H9 (cell line): Measurements from ENCODE around the gene ZNF469. TPM values are rescaled to one million over a fixed set of nuclear protein-coding genes. Genes with fewer than 3 reads are reported as not detected.

Experiments
- DNase-seq: peaks from one replicate; pipeline ENCODE4 v3.0.0-alpha.2; 2017
- H2AFZ ChIP-seq: one replicate; pipeline ENCODE4 v1.6.1; 2013; ENCODE audit warnings: mild to moderate bottlenecking, low read length, control low read depth, moderate library complexity
- H2AK5ac ChIP-seq: 2 replicates; pipeline ENCODE4 v1.6.1; 2013; ENCODE audit warnings: low read length, control low read depth, mixed read lengths; ENCODE audit not compliant: insufficient read length
- H2BK120ac ChIP-seq: one replicate; pipeline ENCODE4 v1.6.1; 2013; ENCODE audit warnings: low read depth, mild to moderate bottlenecking, low read length, control low read depth, inconsistent platforms; ENCODE audit not compliant: poor library complexity, severe bottlenecking
- H2BK12ac ChIP-seq: 2 replicates; pipeline ENCODE4 v1.6.1; 2013; ENCODE audit warnings: low read length, control low read depth, mixed read lengths, low read depth; ENCODE audit not compliant: insufficient read length
- H2BK15ac ChIP-seq: 2 replicates; pipeline ENCODE4 v1.6.1; 2013; ENCODE audit warnings: low read depth, low read length, control low read depth
- H2BK20ac ChIP-seq: one replicate; pipeline ENCODE4 v1.6.1; 2013; ENCODE audit warnings: low read depth, mild to moderate bottlenecking, low read length, control low read depth, inconsistent platforms; ENCODE audit not compliant: poor library complexity, severe bottlenecking
- H2BK5ac ChIP-seq: 2 replicates; pipeline ENCODE4 v1.6.1; 2013; ENCODE audit warnings: low read length, control low read depth, mixed read lengths; ENCODE audit not compliant: insufficient read length
- H3K14ac ChIP-seq: 2 replicates; pipeline ENCODE4 v1.6.1; 2013; ENCODE audit warnings: low read length, control low read depth; ENCODE audit not compliant: insufficient read depth
- H3K18ac ChIP-seq: 2 replicates; pipeline ENCODE4 v1.6.1; 2013; ENCODE audit warnings: low read depth, mild to moderate bottlenecking, mixed read lengths, low read length, control low read depth; ENCODE audit not compliant: insufficient read length
- H3K23ac ChIP-seq: 2 replicates; pipeline ENCODE4 v1.6.1; 2013; ENCODE audit warnings: low read length, control low read depth, mixed read lengths, low read depth; ENCODE audit not compliant: insufficient read length
- H3K23me2 ChIP-seq: 2 replicates; pipeline ENCODE4 v1.6.1; 2013; ENCODE audit warnings: low read depth, mild to moderate bottlenecking, mixed read lengths, low read length, control low read depth; ENCODE audit not compliant: insufficient read length, poor library complexity, severe bottlenecking
- H3K27ac ChIP-seq: 2 replicates; pipeline ENCODE4 v1.5.1; 2013; ENCODE audit warnings: low read length, control low read depth, mixed read lengths, low read depth; ENCODE audit not compliant: insufficient read length
- H3K27me3 ChIP-seq: 2 replicates; pipeline ENCODE4 v1.6.1; 2013; ENCODE audit warnings: low read length, control low read depth, inconsistent platforms; ENCODE audit not compliant: insufficient read depth
- H3K4ac ChIP-seq: 2 replicates; pipeline ENCODE4 v1.6.1; 2013; ENCODE audit warnings: low read depth, mild to moderate bottlenecking, control low read depth, inconsistent platforms, low read length, moderate library complexity
- H3K4me1 ChIP-seq: 2 replicates; pipeline ENCODE4 v1.6.1; 2013; ENCODE audit warnings: low read length, control low read depth, inconsistent platforms; ENCODE audit not compliant: insufficient read depth
- H3K4me2 ChIP-seq: 2 replicates; pipeline ENCODE4 v1.6.1; 2013; ENCODE audit warnings: low read length, control low read depth, mixed read lengths; ENCODE audit not compliant: insufficient read length, insufficient read depth
- H3K56ac ChIP-seq: 2 replicates; pipeline ENCODE4 v1.6.1; 2013; ENCODE audit warnings: low read depth, mild to moderate bottlenecking, mixed read lengths, low read length, control low read depth; ENCODE audit not compliant: insufficient read length
- H3K79me1 ChIP-seq: 2 replicates; pipeline ENCODE4 v1.6.1; 2013; ENCODE audit warnings: low read depth, mild to moderate bottlenecking, moderate library complexity, low read length, control low read depth, inconsistent platforms; ENCODE audit not compliant: insufficient read depth, poor library complexity, severe bottlenecking
- H3K79me2 ChIP-seq: 2 replicates; pipeline ENCODE4 v1.6.1; 2013; ENCODE audit warnings: low read length, control low read depth, inconsistent platforms; ENCODE audit not compliant: insufficient read depth
- H3K9ac ChIP-seq: 2 replicates; pipeline ENCODE4 v1.6.1; 2013; ENCODE audit warnings: low read length, control low read depth, mixed read lengths; ENCODE audit not compliant: insufficient read length; ENCODE audit errors: extremely low read depth
- H3K9me3 ChIP-seq: one replicate; pipeline ENCODE4 v1.6.1; 2013; ENCODE audit warnings: low read depth, low read length, inconsistent platforms; ENCODE audit not compliant: control insufficient read depth
- H3T11ph ChIP-seq: one replicate; pipeline ENCODE4 v1.6.1; 2013; ENCODE audit warnings: mild to moderate bottlenecking, low read length, control low read depth, inconsistent platforms
- H4K20me1 ChIP-seq: one replicate; pipeline ENCODE4 v1.6.1; 2013; ENCODE audit not compliant: control insufficient read depth, insufficient read length, insufficient read depth
- H4K5ac ChIP-seq: 2 replicates; pipeline ENCODE4 v1.6.1; 2013; ENCODE audit warnings: low read depth, mild to moderate bottlenecking, mixed read lengths, low read length, control low read depth; ENCODE audit not compliant: insufficient read length
- H4K8ac ChIP-seq: replicated peaks from 2 replicates; pipeline ENCODE4 v1.6.1; 2013; ENCODE audit warnings: low read length, control low read depth, mixed read lengths, low read depth; ENCODE audit not compliant: insufficient read length
- H4K91ac ChIP-seq: 2 replicates; pipeline ENCODE4 v1.6.1; 2013; ENCODE audit warnings: low read depth, mild to moderate bottlenecking, moderate library complexity, mixed read lengths, low read length, control low read depth; ENCODE audit not compliant: insufficient read length
- H3K27ac Mint-ChIP-seq, 3 experiments: 2 replicates in 2 of 3; 3 replicates in 1 of 3; pipeline ENCODE4 v1.8.0; 2020 to 2021; ENCODE audit warnings: mixed read lengths in 3 of 3, mild to moderate bottlenecking in 1 of 3, moderate library complexity in 1 of 3
- H3K27me3 Mint-ChIP-seq: 2 replicates; pipeline ENCODE4 v1.8.0; 2021; ENCODE audit warnings: low read depth, mild to moderate bottlenecking, moderate library complexity, mixed read lengths
- H3K36me3 Mint-ChIP-seq, 3 experiments: 2 replicates in 2 of 3; 3 replicates in 1 of 3; pipeline ENCODE4 v1.8.0; 2020 to 2021; ENCODE audit warnings: low read depth in 3 of 3, mixed read lengths in 3 of 3; ENCODE audit not compliant: insufficient read depth in 1 of 3
- H3K4me1 Mint-ChIP-seq, 2 experiments: 2 replicates each; pipeline ENCODE4 v1.8.0; 2020; ENCODE audit warnings: mixed read lengths in 2 of 2
- H3K4me3 Mint-ChIP-seq, 2 experiments: 2 replicates in 1 of 2; 3 replicates in 1 of 2; pipeline ENCODE4 v1.8.0; 2020 to 2021; ENCODE audit warnings: mild to moderate bottlenecking in 2 of 2, mixed read lengths in 2 of 2, moderate library complexity in 1 of 2
- H3K9me3 Mint-ChIP-seq, 2 experiments: 2 replicates in 1 of 2; 3 replicates in 1 of 2; pipeline ENCODE4 v1.8.0; 2020; ENCODE audit warnings: mild to moderate bottlenecking in 2 of 2, mixed read lengths in 2 of 2, moderate library complexity in 1 of 2
- WGBS: extraction: QIAGEN DNeasy Blood & Tissue Kit; methylation state at CpG from one replicate; pipeline ENCODE4 v1.1.7; 2013; ENCODE audit warnings: missing lambda C conversion rate, low lambda C conversion rate, mixed read lengths; ENCODE audit not compliant: insufficient read length; ENCODE audit errors: extremely low coverage; 5-methylcytosine and 5-hydroxymethylcytosine counted together
- total RNA-seq: library from RNA; stranded (reverse); gene quantifications from 2 replicates; pipeline ENCODE4 v1.2.1, GENCODE V29; 2021
- TF ChIP-seq, protein P1 (sequence below): fragments of 200-600 bp; sonication (generic); conservative IDR thresholded peaks from 3 replicates; pipeline ENCODE4 v1.8.0; 2021; ENCODE audit warnings: antibody characterized with exemption, mild to moderate bottlenecking

The ZNF469 gene
- total RNA-seq, 1 experiment from 2014 or later, result 4.4 TPM

DNA sequence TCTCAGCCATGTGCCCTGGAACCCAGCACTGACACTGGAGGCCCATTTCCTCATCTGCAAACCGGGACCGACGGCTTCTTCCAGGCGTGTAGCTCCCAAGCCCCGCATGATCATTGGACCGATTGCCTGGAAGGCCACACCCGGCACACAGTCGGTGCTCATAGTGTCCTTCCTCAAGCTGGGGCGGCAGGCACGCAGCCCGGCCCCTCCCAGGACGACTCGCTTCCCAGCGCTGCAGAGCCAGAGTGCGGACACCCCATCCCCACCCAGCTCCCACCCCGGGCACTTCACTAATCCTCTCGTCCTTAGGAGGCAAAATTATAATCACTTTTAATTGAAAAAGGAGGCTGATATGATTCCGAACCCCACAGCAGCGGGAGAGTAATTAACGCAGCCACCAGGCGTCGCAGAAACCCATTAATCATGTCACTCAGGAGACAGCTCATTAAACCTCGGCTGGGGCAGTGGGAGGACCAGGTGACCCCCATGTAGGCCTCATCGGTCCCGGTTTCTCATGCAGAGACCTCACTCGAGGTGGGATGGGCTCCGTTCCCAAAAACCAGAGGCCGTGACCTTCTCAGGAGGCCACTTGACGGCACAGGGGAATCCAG is 33.1 kb downstream of the ZNF469 start:
- Histone ChIP-seq H4K8ac (no peak overlapping the region), H3K18ac (no peak overlapping the region), H3T11ph (no peak overlapping the region), H4K5ac (no peak overlapping the region), H2BK20ac (no peak overlapping the region), H2BK15ac (no peak overlapping the region), H3K9ac (no peak overlapping the region), H3K4ac (no peak overlapping the region), H2BK5ac (no peak overlapping the region), H3K27ac (no peak overlapping the region), H2AFZ (no peak overlapping the region), H3K9me3 (no peaks in the 10 kb centered on the region), H4K20me1 (no peaks in the 10 kb centered on the region), H4K91ac (no peak overlapping the region), H2AK5ac (no peak overlapping the region), H3K23me2 (no peaks in the 10 kb centered on the region), H3K4me2 (no peak overlapping the region), H3K56ac (no peak overlapping the region), H3K79me1 (no peaks in the 10 kb centered on the region), H3K23ac (no peak overlapping the region), H2BK12ac (no peak overlapping the region), H3K14ac (no peak overlapping the region; the same call in 1 of the 2 replicates), H2BK120ac (no peak overlapping the region), H3K79me2 (no peaks in the 10 kb centered on the region), H3K4me1 (no peaks in the 10 kb centered on the region), H3K27me3 (no peaks in the 10 kb centered on the region)
- Mint-ChIP-seq H3K4me1 (no peaks in the 10 kb centered on the region), H3K9me3 (no peaks in the 10 kb centered on the region), H3K36me3 (no peaks in the 10 kb centered on the region), H3K27ac (peak overlapping the region in 2 of 3 experiments; percentile 23 to 84; a peak in 1 of 7 replicates), H3K4me3 (no peak overlapping the region), H3K27me3 (no peaks in the 10 kb centered on the region; the same call in 1 of the 2 replicates)
- TF ChIP-seq, protein P1, sequence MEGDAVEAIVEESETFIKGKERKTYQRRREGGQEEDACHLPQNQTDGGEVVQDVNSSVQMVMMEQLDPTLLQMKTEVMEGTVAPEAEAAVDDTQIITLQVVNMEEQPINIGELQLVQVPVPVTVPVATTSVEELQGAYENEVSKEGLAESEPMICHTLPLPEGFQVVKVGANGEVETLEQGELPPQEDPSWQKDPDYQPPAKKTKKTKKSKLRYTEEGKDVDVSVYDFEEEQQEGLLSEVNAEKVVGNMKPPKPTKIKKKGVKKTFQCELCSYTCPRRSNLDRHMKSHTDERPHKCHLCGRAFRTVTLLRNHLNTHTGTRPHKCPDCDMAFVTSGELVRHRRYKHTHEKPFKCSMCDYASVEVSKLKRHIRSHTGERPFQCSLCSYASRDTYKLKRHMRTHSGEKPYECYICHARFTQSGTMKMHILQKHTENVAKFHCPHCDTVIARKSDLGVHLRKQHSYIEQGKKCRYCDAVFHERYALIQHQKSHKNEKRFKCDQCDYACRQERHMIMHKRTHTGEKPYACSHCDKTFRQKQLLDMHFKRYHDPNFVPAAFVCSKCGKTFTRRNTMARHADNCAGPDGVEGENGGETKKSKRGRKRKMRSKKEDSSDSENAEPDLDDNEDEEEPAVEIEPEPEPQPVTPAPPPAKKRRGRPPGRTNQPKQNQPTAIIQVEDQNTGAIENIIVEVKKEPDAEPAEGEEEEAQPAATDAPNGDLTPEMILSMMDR, result no peak
- DNase-seq, result no peak
- WGBS, result no CpG with 5 or more reads among the region's 29 CpGs
